Ammon's horn (tissue), 1 donor: ENCODE measurements around the gene ADAMTS20.

Experiments used
- DNase-seq: peaks from one replicate; pipeline ENCODE4 v3.0.0-alpha.2; 2016; ENCODE audit warnings: low spot score

Gene ADAMTS20

DNA sequence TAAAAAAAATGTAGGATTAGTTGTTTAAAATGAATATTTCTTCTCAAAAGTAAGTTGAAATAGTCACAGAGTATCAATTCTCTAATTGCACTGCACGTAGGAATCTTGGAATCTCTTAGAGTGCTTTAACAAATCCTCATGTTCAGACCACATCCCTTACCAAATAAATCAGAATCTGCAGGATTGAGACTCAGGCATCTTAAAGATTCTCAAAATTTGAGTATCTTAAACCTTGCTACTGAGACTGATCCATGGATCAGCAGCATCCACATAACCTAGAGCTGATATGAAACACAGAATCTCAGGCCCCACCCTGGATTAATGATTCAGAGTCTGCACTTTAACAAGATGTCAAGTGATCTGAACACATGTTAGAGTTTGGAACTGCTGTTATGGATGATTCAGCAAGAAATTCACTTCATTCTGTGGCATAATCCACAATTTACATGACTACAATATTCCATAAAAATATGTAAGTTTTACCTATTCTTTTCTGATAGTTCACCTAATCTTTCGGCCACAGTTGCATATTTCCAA, 58.7 kb downstream of the ADAMTS20 start:
- no peak for DNase-seq

DNA sequence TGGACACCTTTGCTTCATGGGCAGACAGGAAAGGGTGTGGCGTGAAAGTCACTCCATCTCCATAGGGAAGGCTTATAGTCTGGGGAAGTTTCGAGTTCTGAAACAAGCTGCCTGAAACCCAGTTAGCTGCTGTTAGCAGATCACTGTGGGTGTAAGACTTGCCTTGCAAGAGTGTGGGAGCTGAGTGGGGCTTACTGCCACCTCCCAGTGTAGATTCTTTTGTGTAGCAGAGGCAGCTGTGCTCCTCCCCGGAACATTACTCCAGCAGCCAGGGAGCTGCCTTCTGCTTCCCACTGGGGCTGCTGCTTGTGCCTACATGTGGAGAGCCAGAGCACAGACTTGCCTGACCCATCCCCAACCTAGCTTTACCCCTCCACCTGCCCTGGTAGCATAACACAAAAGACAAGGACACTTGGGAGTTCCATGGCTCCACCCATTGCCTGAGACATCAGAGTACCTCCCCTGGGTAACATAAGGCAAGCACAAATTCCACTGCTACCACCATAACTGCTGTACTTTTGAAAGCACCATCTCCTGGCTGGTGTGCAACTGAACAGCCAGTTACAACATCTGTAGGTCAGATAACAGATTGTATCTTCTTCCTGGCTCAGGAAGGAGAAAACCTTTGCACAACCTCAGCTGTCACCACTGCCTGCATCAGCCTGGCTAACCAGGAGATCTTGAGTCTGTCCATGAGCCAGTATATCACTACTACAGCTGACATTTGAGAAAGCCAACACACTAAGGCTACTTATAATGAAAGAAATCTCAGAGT, 69.5 kb downstream of the ADAMTS20 start:
- no peak for DNase-seq

DNA sequence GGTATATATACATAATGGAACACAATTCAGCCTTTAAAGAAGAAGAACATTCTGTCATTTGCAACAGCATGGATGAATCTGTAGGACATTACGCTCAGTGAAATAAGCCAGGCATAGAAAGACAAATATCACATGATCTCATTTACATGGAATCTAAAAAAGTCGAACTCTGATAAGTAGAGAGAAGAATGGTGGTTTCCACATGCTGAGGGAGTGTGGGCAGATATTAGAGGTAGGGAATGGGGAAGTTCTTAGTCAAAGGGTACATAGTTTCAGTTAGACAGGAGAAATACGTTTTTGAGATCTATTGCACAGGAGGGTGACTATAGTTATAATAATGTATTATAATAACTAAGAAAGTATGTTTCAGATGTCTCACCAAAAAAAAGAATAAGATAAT, 71.4 kb downstream of the ADAMTS20 start:
- no peak for DNase-seq

DNA sequence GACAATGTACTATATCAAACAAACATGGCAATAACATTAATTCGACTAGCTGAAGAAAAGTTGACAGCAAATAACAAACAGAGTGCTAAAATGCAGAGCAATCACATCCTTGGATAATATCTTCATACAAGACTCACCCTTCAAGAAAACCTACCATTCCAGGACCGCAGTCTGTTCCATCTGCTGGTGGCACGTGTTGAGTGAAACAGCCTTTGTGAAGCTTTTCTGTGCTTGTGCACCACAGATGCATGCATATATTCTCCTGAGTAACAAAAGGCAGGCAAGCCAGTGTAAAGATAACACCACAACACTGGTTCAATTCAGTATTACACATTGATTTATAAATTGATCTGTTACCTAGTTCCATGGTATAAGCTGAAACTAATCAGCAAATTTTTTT, 89.3 kb downstream of the ADAMTS20 start:
- DNase-seq = no peak

DNA sequence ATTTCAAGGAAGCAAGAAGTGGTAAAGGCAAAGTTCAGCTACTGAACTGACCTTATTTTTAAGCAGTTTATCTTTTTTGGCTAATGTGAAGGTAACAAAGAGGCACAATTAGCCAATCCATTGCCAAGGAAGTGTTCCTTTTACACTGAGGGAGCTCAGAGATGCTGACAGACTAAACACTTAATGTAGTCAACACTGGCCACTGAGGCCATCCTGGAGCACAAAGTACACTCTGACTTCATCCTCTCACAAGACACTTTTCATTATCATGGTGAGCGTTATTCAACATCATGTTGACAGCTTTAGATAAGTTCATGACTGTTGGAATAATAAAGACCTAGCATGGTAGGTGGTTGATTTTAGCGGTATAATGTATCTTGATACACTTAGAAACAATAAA, 89.9 kb downstream of the ADAMTS20 start:
- DNase-seq = no peak

DNA sequence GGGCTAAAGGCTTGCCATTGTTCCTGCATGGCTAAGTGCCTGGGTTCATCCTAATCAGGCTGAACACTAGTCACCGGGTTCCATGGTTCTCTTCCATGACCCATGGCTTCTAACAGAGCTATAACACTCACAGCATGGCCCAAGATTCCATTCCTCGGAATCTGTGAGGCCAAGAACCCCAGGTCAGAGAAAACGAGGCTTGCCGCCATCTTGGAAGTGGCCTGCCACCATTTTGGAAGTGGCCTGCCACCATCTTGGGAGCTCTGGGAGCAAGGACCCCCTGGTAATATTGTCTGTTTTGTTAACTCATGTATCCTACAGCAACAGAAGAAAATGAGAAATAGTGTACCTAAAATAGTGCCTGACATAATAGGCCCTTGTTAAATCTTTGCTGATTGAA, 92.7 kb downstream of the ADAMTS20 start:
- DNase-seq = no peak

DNA sequence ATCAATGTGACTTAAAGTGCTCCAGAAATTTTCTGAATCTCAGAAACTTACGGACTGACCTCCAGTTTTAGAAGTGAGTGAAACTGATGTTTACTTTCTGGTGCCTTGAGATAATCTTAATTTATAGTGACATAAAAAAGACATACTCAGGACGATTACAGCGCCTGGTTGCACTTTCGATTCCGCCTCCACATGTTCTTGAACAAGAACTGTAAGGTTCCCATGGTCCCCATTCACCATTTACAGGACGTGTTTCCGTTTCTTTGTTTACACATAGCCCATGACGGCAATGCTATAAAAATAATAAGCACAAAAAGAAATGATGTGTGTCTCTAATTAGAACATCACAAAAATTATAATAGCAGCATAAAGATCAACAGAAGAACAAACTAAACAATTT, 98.2 kb downstream of the ADAMTS20 start:
- no peak for DNase-seq

DNA sequence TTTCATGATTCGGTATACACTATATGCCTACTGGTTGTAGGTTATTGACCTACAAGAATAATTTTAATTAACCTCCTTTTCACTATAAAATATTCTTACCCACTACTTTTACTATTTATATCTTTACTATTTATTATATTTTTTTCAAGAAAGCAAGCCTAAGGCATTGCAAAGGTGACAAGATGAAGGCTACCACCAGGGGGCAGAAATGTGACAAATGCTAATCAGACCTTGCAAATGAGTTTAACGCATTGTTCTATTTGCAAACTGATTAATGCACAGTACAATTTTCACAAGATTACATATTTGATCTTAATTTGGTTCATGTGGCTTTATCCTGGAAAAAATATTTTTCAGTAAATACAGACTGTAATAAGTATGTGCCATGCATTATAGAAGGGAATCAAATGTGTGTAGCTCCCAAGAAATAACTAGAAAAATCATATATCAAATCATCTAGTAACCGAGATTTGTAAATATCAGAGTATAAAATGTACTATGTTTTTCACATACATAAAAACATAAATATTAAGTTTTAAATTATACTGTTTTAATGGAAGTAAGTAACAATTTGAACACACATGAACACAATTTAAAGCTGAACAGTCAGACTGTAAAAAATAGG, 107.0 kb downstream of the ADAMTS20 start:
- peak; percentile 67 for DNase-seq

DNA sequence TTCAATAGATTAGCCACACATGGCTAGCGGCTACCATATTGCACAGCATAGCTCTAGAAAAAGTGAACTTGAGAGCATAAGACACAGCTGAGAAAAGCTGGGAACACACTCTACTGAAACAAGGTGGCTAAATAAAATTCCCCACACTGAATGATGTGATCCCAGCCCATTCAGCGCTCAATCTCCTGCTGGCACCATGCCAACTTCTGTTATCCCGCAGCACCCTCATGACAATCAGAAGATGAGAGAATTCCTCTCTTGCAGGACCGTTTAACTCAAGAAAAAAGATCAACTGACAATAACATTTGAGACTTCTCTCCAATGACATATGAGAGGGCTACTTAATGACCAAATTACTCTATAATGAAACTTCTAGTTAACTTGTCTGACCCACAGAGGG, 115.4 kb downstream of the ADAMTS20 start:
- DNase-seq = no peak

DNA sequence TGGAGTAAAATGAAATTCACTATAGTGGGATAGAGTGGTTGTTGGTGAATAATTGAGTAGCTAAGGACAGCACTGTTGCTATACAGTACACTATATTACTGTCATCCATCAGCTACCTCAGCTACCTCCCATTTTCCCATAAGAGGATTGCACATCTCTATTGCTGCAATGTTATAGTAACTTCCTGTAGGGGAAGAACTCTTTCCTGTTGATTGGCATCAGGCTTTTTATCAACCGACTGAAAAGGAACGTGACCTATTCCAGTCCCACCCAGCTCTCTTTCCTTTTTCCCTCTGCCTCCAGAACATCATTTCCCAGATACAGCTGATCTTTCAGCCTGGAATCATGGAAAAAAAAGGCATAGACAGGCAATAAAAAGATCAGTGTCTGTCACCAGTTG, 117.4 kb downstream of the ADAMTS20 start:
- DNase-seq = no peak

DNA sequence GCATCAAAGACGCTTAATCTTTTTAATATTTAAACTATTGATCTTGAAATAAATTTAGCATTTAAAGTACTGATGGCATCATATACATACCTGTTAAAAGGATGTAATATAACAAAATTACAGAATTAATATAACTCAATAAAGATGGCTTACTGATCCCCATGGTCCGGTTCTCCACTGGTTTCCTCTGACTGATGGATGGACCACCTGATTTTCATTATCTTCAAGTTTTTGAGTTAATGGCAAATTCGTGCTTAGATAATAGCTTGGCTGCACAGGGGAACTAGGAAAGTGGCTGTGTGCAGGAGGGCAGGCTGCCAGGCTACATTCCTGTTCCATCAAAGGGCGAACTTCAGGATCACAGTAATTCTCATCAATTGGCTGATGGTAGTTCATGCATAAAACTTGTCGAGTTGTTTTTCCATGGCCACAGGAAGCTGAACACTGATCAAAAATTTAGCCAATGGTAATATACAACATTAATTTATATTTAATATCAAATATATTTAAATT, 123.9 kb downstream of the ADAMTS20 start:
- DNase-seq = no peak

DNA sequence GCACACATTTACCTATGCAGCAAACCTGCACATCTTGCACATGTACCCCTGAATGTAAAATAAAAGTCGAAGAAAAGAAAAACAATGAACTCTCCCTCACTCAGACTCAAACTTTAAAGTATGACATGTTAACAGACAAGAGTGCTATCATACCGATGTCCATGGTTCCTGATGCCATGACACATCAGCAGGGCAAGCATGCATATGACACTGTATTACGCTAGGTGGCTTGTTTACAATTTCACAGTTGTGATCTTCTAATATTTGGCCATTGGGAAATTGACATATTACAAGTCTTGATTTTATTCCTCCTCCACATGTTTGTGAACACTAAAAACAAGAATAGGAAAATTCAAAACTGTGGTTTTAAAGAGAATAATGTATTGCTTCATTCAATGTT, 126.6 kb downstream of the ADAMTS20 start:
- no peak for DNase-seq

DNA sequence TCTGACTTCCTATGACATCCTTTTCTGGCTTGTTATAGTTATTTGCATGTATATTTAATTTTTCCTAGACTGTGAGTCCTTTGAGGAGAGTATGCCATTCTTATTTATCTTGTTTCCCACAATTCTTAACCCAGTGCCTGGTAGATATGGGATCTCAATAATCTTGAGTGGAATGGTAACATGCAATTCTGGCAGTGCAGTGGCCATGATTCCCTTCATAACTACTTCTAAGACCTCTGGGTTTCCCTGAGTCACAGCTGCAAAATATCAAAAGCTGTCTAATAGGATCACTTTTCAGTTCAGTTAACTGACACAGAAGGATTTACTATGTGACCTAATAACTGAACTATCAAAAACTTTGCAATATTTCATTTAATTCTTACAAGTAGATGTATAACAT, 135.0 kb downstream of the ADAMTS20 start:
- DNase-seq = no peak

DNA sequence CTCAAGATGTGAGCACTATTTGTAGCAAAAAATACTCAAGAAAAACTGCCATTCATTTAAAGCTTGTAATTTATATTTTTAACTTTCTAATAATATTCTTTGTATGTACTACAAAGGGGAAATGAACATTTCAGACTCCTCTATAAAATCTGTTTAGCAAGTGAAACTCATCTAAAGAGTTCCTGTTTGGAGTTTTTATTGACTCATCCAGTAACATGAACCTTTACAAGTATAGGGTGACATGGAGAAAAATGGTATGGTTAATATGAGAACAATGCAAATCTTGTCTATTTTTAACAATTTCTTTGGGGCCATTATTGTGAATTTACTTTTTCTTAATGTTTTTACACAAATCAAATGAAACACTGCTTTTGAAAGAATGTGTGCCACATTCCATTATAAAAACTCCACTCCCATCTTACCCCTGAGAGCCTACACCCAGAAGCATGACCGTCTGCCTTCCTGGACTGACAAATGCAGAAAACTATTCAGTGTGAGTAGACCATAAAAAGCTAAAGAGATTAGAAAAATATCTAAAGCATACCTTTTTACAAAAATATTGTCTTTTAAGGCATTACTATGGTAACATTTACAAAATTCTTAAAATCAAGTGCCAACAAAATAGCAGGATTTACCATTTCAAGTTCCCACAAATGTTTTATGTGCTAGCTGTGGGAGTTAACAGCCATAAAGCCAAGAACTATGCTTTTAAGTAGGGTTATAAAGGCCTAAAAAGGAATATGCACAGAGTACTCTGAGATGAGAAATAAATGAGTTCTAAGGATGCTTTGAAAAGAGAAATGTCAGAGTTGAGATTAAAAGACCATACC, 144.0 kb downstream of the ADAMTS20 start:
- DNase-seq = no peak

DNA sequence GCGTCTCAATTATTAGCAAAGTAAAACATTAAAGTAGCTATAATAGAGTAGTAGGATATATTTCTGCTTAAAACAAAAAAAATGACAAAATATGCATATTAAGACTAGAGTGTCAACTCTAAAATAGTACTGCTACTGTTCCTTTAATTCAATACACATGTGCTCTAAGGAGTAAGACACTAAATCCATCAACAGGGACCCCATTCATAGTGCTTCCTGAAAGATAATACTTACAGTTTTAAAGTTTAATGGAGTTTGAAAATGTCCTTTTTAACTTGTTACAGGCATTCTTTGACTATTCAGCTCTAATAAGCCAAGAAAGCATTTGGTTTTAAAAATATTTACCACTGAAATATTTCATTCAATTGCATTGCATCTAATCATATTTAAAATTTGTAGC, 145.2 kb downstream of the ADAMTS20 start:
- DNase-seq = no peak

DNA sequence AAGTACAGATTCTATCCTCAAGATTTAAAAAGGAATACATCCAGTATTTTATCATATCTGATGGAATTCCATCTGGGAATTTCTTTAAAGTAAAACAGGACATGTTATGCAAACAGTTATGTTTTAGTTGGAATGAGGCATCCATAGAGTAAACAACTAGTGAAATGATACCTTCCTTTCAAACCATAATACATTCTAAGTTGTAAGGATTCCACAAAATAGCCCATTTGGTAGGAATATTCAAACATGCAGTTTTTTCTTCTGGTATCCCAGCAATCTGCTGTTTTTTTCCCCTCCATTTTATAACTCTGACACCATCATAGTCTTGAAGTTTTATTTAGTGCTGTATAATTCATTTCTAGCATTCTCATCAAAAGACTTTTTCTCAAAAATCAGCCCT, 149.6 kb downstream of the ADAMTS20 start:
- DNase-seq = no peak

DNA sequence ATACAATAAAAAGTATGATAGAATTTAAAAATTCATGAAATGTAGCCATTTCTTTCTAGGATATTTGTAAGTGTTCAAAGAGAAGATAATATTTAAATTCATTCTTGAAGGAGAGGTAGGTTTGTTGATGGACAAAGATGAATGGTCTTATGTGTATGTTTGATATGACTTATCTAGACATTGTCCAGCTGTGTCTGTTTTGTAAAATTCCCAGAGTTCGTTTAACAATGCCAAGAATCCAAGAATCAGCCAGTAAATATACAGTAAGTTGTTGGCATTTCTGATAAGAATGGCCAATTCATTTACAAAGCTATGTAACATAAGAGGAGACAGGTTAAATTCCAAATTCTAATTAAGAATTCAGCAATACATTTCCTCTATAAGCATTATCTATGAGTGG, 150.9 kb downstream of the ADAMTS20 start:
- no peak for DNase-seq

DNA sequence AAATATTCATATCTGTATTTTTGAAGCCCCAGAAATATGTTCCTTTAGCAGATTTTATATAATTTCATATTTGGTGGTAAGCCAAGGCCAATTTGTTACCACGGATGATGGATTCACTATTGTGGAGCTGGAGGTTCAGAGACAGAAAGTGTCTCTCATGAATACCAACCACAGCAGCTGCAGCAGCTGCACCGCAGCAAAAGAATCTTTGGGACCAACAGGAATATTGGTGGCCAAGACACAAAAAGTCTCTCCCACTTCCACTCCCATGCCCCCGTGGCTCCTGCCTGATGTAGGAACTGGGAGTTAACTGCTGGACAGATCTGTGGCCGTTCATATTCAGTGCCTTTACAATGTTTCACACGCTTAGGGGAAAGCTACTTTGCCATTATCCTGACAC, 155.3 kb downstream of the ADAMTS20 start:
- no peak for DNase-seq

DNA sequence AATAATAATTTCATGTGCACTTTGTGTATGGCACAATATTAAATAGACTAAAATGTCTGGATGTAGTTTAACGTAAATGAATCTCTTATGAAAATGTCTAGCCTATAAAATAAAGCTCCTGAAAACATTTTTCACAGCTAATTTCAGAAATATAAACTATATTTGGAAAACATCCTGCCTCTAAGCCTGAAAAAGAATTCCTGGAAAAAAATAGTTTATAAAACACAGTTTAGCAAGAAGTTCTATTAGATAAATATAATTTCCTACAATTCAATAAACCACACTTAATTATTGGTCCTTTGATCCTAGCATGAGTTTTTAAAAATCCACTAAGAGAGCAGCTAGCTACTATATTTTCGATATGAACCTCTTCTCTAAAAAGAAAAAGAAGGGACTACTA, 159.9 kb downstream of the ADAMTS20 start:
- DNase-seq = no peak

DNA sequence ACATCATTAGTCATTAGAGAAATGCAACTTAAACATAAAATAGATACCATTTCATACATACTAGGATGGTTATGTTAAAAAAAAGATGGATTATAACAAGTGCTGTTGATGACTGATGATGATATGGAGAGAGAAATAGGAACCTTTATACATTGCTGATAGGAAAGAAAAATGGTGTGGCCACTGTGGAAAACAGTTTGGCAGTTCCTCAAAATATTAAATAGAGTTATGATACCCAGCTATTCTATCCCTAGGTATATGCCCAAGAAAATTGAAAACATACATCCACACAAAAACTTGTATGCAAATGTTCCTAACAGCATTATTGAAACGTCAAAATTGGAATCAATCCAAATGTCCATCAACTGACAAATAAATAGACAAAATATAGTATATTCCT, 170.1 kb downstream of the ADAMTS20 start:
- DNase-seq = no peak

DNA sequence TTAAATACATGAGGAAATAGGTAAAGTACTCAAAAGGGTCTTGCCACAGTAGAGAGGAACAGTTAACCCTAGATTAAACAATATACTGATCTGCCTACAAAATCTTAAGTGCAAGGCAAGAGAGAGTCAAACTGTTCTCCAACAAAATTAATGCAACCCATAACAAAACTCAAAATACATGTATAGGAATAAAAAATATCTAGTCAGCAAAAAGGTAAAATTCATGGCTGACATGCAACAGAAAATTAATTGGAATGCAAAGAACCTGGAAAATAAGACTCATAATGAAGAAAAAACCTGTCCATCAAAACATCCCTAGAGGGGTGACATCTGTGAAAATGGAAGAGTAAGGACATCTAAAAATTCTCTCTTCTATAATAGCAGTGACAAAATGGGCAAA, 173.6 kb downstream of the ADAMTS20 start:
- DNase-seq = no peak

DNA sequence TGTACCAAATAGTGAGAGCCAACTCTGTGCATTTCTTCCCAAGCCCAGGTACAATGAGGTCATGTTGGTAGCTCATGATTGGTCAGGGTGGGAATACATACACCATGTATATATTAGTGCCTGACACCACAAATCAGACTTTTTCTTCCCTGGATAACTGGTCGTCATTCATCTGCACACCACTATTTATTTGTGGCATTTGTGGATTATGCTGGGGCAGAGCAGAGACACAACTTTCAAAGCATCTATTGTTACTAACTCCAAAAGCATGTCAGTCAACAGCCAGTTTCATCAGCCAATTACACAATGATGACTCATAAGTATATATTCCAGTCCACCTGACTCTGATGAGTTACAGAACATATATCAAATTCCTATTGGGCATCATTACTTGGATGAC, 181.7 kb downstream of the ADAMTS20 start:
- no peak for DNase-seq
